ENCODE measurements around the gene MAGEA12. TPM values are rescaled to one million over a fixed set of nuclear protein-coding genes. Genes with fewer than 3 reads are reported as not detected.

Gene MAGEA12
- total and polyA plus RNA-seq, 2 experiments from 2014 or later, result 0.24 to 0.38 TPM

DNA sequence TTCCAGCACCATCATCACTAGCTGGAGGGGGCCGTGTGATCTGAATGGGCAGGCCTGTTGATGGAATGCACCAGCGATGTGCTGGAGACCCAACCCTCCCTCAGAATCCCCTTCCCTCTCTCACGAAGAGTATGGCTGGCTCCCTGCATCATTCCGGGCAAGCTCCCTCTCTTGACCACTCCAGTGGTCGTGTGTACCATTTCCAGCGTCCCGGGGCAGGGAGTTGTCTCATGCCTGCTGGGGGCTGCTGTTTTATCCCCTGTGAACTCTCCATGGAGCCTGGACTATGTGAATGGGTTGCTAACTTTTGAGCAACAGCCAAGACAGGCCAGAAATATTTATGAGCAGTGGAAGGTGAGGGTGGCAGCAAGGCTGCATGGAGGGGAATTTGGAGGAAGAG, 8.1 kb upstream of the MAGEA12 start:
- H3K9me2 ChIP-seq (ENCODE audit: insufficient read depth), result no peaks in the 10 kb centered on the region
- Mint-ChIP-seq H3K9me3 (no peaks in the 10 kb centered on the region), H3K27me3 (ENCODE audit: insufficient read depth, low read depth, poor library complexity) (peaks cover 2% of the 10 kb centered on the region), H3K27ac (no peak overlapping the region), H3K4me3 (no peak overlapping the region), H3K36me3 (ENCODE audit: low read depth) (no peaks in the 10 kb centered on the region), H3K4me1 (no peaks in the 10 kb centered on the region)
- no peak overlapping the region for H2AFZ ChIP-seq
- H4K20me1 ChIP-seq (replicated peaks; ENCODE audit: insufficient read depth), result no peaks in the 10 kb centered on the region
- H3K4me2 ChIP-seq, result no peak overlapping the region
- H3K4me3 ChIP-seq, result no peak overlapping the region
- no peaks in the 10 kb centered on the region for H3K36me3 ChIP-seq (ENCODE audit: insufficient read depth)
- H3K27ac ChIP-seq (ENCODE audit: low read depth), result no peak overlapping the region
- H3K27me3 ChIP-seq (ENCODE audit: insufficient read depth), result no peaks in the 10 kb centered on the region
- H3K4me1 ChIP-seq (ENCODE audit: insufficient read depth), result no peaks in the 10 kb centered on the region
- H3K79me2 ChIP-seq (replicated peaks; ENCODE audit: insufficient read depth), result no peaks in the 10 kb centered on the region
- no peak for ATAC-seq
- peak; percentile 1 for DNase-seq (ENCODE audit: low spot score)
- TF ChIP-seq EZH2phosphoT487 (IDR thresholded peaks at IDR 0.05; ENCODE audit: unreplicated experiment) (no peak), ZNF114 (CRISPR knock-in tag; IDR thresholded peaks at IDR 0.05) (no peak), ZNF331 (CRISPR knock-in tag; IDR thresholded peaks at IDR 0.05; ENCODE audit: low read depth) (no peak), JUNB (IDR thresholded peaks at IDR 0.05; ENCODE audit: unreplicated experiment) (no peak), NANOG (IDR thresholded peaks at IDR 0.05; ENCODE audit: borderline replicate concordance) (no peak), EZH2 (IDR thresholded peaks at IDR 0.05; ENCODE audit: low read depth, unreplicated experiment) (no peak), STAT1 (IDR thresholded peaks at IDR 0.05; ENCODE audit: unreplicated experiment) (no peak), CREB1 (CRISPR knock-in tag; IDR thresholded peaks at IDR 0.05; ENCODE audit: low read depth) (no peak), POLR2AphosphoS5 (IDR thresholded peaks at IDR 0.05; ENCODE audit: low read depth) (no peak)
- TF ChIP-seq, protein P1, sequence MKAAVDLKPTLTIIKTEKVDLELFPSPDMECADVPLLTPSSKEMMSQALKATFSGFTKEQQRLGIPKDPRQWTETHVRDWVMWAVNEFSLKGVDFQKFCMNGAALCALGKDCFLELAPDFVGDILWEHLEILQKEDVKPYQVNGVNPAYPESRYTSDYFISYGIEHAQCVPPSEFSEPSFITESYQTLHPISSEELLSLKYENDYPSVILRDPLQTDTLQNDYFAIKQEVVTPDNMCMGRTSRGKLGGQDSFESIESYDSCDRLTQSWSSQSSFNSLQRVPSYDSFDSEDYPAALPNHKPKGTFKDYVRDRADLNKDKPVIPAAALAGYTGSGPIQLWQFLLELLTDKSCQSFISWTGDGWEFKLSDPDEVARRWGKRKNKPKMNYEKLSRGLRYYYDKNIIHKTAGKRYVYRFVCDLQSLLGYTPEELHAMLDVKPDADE (IDR thresholded peaks at IDR 0.05), result no peak
- TF ChIP-seq, protein P2, sequence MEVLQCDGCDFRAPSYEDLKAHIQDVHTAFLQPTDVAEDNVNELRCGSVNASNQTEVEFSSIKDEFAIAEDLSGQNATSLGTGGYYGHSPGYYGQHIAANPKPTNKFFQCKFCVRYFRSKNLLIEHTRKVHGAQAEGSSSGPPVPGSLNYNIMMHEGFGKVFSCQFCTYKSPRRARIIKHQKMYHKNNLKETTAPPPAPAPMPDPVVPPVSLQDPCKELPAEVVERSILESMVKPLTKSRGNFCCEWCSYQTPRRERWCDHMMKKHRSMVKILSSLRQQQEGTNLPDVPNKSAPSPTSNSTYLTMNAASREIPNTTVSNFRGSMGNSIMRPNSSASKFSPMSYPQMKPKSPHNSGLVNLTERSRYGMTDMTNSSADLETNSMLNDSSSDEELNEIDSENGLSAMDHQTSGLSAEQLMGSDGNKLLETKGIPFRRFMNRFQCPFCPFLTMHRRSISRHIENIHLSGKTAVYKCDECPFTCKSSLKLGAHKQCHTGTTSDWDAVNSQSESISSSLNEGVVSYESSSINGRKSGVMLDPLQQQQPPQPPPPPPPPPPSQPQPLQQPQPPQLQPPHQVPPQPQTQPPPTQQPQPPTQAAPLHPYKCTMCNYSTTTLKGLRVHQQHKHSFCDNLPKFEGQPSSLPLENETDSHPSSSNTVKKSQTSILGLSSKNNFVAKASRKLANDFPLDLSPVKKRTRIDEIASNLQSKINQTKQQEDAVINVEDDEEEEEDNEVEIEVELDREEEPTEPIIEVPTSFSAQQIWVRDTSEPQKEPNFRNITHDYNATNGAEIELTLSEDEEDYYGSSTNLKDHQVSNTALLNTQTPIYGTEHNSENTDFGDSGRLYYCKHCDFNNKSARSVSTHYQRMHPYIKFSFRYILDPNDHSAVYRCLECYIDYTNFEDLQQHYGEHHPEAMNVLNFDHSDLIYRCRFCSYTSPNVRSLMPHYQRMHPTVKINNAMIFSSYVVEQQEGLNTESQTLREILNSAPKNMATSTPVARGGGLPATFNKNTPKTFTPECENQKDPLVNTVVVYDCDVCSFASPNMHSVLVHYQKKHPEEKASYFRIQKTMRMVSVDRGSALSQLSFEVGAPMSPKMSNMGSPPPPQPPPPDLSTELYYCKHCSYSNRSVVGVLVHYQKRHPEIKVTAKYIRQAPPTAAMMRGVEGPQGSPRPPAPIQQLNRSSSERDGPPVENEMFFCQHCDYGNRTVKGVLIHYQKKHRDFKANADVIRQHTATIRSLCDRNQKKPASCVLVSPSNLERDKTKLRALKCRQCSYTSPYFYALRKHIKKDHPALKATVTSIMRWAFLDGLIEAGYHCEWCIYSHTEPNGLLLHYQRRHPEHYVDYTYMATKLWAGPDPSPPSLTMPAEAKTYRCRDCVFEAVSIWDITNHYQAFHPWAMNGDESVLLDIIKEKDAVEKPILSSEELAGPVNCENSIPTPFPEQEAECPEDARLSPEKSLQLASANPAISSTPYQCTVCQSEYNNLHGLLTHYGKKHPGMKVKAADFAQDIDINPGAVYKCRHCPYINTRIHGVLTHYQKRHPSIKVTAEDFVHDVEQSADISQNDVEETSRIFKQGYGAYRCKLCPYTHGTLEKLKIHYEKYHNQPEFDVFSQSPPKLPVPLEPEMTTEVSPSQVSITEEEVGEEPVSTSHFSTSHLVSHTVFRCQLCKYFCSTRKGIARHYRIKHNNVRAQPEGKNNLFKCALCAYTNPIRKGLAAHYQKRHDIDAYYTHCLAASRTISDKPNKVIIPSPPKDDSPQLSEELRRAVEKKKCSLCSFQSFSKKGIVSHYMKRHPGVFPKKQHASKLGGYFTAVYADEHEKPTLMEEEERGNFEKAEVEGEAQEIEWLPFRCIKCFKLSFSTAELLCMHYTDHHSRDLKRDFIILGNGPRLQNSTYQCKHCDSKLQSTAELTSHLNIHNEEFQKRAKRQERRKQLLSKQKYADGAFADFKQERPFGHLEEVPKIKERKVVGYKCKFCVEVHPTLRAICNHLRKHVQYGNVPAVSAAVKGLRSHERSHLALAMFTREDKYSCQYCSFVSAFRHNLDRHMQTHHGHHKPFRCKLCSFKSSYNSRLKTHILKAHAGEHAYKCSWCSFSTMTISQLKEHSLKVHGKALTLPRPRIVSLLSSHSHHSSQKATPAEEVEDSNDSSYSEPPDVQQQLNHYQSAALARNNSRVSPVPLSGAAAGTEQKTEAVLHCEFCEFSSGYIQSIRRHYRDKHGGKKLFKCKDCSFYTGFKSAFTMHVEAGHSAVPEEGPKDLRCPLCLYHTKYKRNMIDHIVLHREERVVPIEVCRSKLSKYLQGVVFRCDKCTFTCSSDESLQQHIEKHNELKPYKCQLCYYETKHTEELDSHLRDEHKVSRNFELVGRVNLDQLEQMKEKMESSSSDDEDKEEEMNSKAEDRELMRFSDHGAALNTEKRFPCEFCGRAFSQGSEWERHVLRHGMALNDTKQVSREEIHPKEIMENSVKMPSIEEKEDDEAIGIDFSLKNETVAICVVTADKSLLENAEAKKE (CRISPR knock-in tag; IDR thresholded peaks at IDR 0.05), result no peak
- TF ChIP-seq, protein P3, sequence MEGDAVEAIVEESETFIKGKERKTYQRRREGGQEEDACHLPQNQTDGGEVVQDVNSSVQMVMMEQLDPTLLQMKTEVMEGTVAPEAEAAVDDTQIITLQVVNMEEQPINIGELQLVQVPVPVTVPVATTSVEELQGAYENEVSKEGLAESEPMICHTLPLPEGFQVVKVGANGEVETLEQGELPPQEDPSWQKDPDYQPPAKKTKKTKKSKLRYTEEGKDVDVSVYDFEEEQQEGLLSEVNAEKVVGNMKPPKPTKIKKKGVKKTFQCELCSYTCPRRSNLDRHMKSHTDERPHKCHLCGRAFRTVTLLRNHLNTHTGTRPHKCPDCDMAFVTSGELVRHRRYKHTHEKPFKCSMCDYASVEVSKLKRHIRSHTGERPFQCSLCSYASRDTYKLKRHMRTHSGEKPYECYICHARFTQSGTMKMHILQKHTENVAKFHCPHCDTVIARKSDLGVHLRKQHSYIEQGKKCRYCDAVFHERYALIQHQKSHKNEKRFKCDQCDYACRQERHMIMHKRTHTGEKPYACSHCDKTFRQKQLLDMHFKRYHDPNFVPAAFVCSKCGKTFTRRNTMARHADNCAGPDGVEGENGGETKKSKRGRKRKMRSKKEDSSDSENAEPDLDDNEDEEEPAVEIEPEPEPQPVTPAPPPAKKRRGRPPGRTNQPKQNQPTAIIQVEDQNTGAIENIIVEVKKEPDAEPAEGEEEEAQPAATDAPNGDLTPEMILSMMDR (conservative IDR thresholded peaks at IDR 0.05; ENCODE audit: low read depth in 2 of 2), result no peak
- TF ChIP-seq, protein P4, sequence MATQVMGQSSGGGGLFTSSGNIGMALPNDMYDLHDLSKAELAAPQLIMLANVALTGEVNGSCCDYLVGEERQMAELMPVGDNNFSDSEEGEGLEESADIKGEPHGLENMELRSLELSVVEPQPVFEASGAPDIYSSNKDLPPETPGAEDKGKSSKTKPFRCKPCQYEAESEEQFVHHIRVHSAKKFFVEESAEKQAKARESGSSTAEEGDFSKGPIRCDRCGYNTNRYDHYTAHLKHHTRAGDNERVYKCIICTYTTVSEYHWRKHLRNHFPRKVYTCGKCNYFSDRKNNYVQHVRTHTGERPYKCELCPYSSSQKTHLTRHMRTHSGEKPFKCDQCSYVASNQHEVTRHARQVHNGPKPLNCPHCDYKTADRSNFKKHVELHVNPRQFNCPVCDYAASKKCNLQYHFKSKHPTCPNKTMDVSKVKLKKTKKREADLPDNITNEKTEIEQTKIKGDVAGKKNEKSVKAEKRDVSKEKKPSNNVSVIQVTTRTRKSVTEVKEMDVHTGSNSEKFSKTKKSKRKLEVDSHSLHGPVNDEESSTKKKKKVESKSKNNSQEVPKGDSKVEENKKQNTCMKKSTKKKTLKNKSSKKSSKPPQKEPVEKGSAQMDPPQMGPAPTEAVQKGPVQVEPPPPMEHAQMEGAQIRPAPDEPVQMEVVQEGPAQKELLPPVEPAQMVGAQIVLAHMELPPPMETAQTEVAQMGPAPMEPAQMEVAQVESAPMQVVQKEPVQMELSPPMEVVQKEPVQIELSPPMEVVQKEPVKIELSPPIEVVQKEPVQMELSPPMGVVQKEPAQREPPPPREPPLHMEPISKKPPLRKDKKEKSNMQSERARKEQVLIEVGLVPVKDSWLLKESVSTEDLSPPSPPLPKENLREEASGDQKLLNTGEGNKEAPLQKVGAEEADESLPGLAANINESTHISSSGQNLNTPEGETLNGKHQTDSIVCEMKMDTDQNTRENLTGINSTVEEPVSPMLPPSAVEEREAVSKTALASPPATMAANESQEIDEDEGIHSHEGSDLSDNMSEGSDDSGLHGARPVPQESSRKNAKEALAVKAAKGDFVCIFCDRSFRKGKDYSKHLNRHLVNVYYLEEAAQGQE (IDR thresholded peaks at IDR 0.05; ENCODE audit: unreplicated experiment), result no peak
- no peaks in the 10 kb centered on the region for H3F3A ChIP-seq (replicated peaks; ENCODE audit: low read depth)

Measured in GM23338 (cell line).